Panc1 (cell line): ENCODE data around the gene PTDSS2.

Source experiments
- CTCF ChIP-seq: fragments of 450-650 bp; IDR thresholded peaks from 2 replicates; pipeline ENCODE4 v1.5.1; 2017; ENCODE audit warnings: mild to moderate bottlenecking
- POLR2AphosphoS5 ChIP-seq: IDR thresholded peaks from 2 replicates; pipeline ENCODE4 v1.6.1; 2012; ENCODE audit warnings: mild to moderate bottlenecking, low read depth, low read length, moderate library complexity
- REST ChIP-seq, 2 experiments: IDR thresholded peaks; 2 replicates each; pipeline ENCODE4 v1.6.1; 2011 to 2012; ENCODE audit warnings: low read depth in 2 of 2, control low read depth in 1 of 2, low read length in 1 of 2, mild to moderate bottlenecking in 1 of 2, moderate library complexity in 1 of 2; ENCODE audit not compliant: insufficient read depth in 1 of 2

- no peak for TF ChIP-seq POLR2AphosphoS5
- no peak for TF ChIP-seq CTCF
- no peak for TF ChIP-seq REST (IDR thresholded peaks at IDR 0.05; ENCODE audit: insufficient read depth in 1 of 2, low read depth in 2 of 2, low read length in 1 of 2)
Observed at GRCh38 chr11:438101-438844, 11.8 kb upstream of the PTDSS2 start.
